HG03378 (cell line): ENCODE measurements around the gene MS4A18.

Experiments used
- ATAC-seq: cut with Tn5 transposase; IDR thresholded peaks from one replicate; pipeline ENCODE4 v1.9.1; 2021; ENCODE audit warnings: mild to moderate bottlenecking, moderate library complexity; ENCODE audit not compliant: unreplicated experiment

Gene MS4A18

GRCh38 chr11:60785806-60786361, 61.4 kb downstream of the MS4A18 start:
- ATAC-seq: no peak

DNA sequence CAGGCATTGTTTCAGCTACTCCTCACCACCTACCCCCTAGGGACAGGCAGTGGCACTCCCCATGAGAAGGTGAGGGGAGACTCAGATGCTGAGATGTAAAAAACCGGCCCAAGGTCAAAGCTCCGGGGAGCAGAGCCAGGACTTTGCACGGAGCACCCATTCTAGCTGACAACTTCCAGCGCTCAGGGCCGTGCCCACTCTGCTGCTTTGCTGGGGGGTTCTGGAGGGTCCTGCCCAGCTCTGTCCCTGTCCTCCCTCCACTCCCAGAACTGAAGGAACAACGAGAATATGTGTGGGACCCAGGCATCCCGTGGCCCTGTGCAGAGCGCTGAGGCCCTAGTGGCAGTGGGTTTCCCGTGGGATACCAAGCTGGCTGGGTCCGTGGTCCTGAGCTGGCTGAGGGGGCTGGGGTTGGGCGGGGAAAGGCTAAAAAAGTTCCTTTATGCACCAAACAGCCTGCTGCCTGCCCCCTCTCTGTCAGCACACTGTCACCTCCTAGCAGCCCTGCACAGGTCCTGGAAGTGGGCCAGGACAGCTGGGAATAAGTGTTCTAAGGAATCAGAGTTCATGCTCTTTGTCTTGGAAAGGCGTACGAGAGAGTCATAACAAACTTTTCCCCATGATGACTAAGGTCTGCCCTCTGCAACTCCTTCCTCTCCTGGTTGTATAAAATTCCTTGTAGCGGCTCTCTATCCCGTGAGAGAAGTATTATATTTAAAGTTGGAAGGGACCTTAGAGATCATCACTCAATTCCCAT, 62.5 kb downstream of the MS4A18 start:
- ATAC-seq: no peak

DNA sequence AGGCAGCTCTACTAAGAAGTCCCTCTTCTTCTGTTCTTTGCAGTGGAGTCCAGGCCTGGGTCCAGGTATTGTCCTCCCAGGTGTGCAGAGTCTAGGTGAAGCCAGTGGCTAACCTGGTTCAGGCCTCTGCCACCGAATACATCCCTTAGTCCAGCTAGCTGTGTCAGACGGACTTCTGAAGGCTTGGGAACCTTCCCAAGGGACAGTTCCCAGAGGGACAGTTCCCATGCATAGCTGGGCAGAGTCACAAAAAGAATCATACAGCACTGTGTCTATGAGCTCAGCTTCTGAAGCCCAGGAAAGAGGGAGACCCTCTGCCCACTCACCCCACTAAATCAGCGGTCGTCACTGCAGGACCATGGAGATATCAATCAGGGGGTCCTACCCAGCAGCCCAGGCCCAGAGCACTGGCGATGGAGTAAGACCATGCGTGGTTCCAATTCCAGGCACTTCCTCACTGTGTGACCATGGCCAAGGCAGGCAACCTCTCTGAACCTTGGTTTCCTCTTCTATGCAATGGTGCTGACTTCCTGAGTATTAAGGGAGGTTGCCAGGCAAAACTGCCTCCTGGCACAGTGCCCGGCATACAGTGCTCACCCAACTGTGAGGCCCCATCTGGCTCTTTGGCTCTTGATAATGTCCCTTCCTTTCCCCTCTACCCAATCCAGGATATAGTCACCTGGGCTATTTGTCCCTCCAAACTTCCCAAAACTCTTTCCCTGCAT, 64.0 kb downstream of the MS4A18 start:
- no peak for ATAC-seq

DNA sequence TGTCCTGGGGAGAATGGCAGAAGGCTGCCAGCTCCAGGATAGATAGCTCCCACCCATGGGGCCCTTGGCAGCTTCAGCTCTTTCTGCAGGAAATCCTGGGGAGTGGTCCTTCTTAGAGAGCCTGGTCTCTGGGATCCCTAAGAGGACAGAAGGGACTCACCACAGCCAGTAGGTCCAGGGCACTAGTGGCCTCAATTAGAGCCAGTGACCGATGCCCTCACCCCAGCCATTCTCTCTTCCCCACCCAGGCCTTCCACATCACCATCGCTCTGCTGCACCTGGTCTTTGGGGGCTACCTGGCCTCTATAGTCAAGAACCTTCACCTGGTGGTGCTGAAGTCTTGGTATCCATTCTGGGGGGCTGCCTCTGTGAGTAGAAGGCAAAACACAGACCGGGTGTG, 66.2 kb downstream of the MS4A18 start:
- no peak for ATAC-seq

DNA sequence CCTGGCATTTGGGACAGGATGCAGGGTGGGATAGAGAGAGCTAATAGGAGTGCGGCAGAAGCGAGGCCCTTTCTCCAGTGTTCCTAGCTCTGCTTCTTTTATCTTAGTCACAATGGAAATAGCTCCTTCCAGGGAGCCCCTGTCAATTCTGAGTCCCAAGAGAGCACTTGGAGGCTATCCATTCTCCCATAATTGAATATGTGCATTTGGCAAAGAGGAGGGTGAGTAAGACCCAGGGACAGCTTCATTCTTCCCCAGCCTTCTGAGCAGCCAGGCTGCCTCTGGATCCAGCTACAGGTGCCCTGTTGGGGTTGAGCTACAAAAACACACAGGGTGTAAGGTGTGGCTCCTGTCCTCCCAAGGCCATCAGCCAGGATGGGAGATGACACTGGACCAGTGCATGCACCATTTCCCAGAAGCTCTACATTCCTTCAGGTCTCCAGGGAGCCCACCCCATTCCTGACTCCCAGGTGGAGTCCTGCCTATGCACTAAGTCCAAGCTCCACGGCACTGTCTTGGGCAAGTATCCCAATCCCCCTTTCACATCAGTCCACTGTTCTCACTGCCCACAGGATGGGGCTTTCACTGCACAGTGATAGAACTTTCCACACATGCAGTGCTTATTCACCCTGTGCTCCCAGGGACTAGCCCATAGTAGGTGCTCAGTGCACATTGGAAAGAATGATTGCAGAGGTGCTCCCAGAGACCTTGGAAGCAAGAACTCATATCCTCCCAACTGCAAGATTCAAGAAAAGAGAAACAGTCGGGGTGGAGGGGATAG, 66.8 kb downstream of the MS4A18 start:
- no peak for ATAC-seq

DNA sequence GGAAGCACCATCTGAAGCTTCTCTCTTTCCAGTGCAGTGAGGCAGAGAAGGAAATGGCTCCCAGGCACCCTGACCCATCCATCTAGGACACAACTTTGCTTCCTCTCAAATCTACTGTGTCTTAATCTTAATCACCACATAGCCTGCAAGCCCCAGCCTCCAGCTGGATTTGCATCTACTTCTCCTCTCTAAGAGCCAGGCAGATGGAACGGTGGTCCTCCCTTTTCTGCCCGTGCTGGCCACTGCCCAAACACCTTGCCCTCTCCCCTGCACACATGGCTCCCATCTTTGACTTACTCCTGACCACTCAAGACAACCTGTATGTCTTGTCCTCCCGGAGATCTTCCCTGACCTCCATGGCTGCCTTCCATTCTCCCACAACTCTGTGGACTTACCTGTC, 68.0 kb downstream of the MS4A18 start:
- ATAC-seq: no peak
